Esophagus muscularis mucosa (tissue), 4 donors: ENCODE data around the gene SHTN1. TPM values are rescaled to one million over a fixed set of nuclear protein-coding genes. Genes with fewer than 3 reads are reported as not detected.

Experiments
- DNase-seq: peaks from one replicate; pipeline ENCODE4 v3.0.0-alpha.2; 2017; ENCODE audit errors: extremely low spot score
- H3K27ac ChIP-seq, 4 donors: fragments of 200-600 bp; sonication (generic); replicated peaks in 1 of 4; 1 replicate in 3 of 4; 2 replicates in 1 of 4; pipeline ENCODE4 v1.5.1; 2016 to 2019; ENCODE audit warnings: mild to moderate bottlenecking in 1 of 4
- H3K27me3 ChIP-seq, 4 donors: fragments of 200-600 bp; sonication (generic); one replicate each; pipeline versions ENCODE4 v1.5.1 to v1.6.0; 2016 to 2019
- H3K36me3 ChIP-seq, 4 donors: fragments of 200-600 bp; sonication (generic); one replicate each; pipeline ENCODE4 v1.5.1; 2016 to 2019
- H3K4me1 ChIP-seq, 4 donors: fragments of 200-600 bp; sonication (generic); one replicate each; pipeline ENCODE4 v1.5.1; 2016 to 2019
- H3K4me3 ChIP-seq, 4 donors: fragments of 200-600 bp; sonication (generic); 1 replicate in 2 of 4; 2 replicates in 2 of 4; pipeline ENCODE4 v1.5.1; 2016 to 2019; ENCODE audit warnings: mild to moderate bottlenecking in 4 of 4, moderate library complexity in 1 of 4
- H3K9me3 ChIP-seq, 4 donors: fragments of 200-600 bp; sonication (generic); 1 replicate in 3 of 4; 2 replicates in 1 of 4; pipeline ENCODE4 v1.5.1; 2016 to 2019
- CTCF ChIP-seq, 3 experiments: fragments of 200-600 bp in 2 of 3; fragments of 450-650 bp in 1 of 3; sonication (generic) in 2 of 3; IDR thresholded peaks; one replicate each; pipeline ENCODE4 v1.5.1; 2017 to 2019; ENCODE audit warnings: antibody characterized with exemption in 3 of 3, mild to moderate bottlenecking in 2 of 3, moderate library complexity in 1 of 3
- EP300 ChIP-seq: sonication (generic); formaldehyde crosslinking; IDR thresholded peaks from one replicate; pipeline ENCODE4 v1.6.1; 2017; ENCODE audit warnings: antibody characterized with exemption
- POLR2A ChIP-seq: fragments of 450-650 bp; IDR thresholded peaks from one replicate; pipeline ENCODE4 v1.6.1; 2017; ENCODE audit warnings: antibody characterized with exemption, moderate library complexity, mild to moderate bottlenecking, low read depth
- POLR2AphosphoS5 ChIP-seq, 2 donors: sonication (generic); formaldehyde crosslinking; IDR thresholded peaks; one replicate each; pipeline ENCODE4 v1.6.1; 2017; ENCODE audit warnings: antibody characterized with exemption in 2 of 2
- whole genome bisulfite sequencing: methylation state at CpG from one replicate; pipeline ENCODE4 v1.1.5; 2018; 5-methylcytosine and 5-hydroxymethylcytosine counted together
- intact Hi-C: fragments of 100-400 bp; cut with DNase I; formaldehyde crosslinking; loops from one replicate; pipeline ENCODE4 v1.15.1; 2023
- total RNA-seq, 4 donors: library from RNA; depleted of rRNA; stranded (reverse); fragments of >200 nt; gene quantifications; one replicate each; pipeline versions ENCODE4 v1.1.0 to v1.2.1, GENCODE V29; 2016

Gene SHTN1
- total RNA-seq, 4 donors from 2014 or later: 3.5 to 8.6 (median 6.1) TPM

- 78% methylated on average over 10 of the region's 10 CpGs for WGBS
- no peak overlapping the region for H3K27ac ChIP-seq
- no peaks in the 10 kb centered on the region for H3K9me3 ChIP-seq
- TF ChIP-seq CTCF (IDR thresholded peaks at IDR 0.05): no peak
- no peak for TF ChIP-seq EP300
- no peak for TF ChIP-seq POLR2AphosphoS5 (IDR thresholded peaks at IDR 0.05)
- TF ChIP-seq POLR2A: no peak
- H3K36me3 ChIP-seq: no peaks in the 10 kb centered on the region
- intact Hi-C loops: no loop called here
- no peak overlapping the region for H3K4me3 ChIP-seq
- DNase-seq: peak; percentile 86
- H3K4me1 ChIP-seq: no peaks in the 10 kb centered on the region
- H3K27me3 ChIP-seq: no peaks in the 10 kb centered on the region
Observed at GRCh38 chr10:116880716-116881482, 124.1 kb downstream of the SHTN1 start.

GRCh38 chr10:116879817-116880216, 125.2 kb downstream of the SHTN1 start:
- H3K4me3 ChIP-seq: no peak overlapping the region
- no peaks in the 10 kb centered on the region for H3K4me1 ChIP-seq
- peak; percentile 72 for DNase-seq
- H3K27me3 ChIP-seq: no peaks in the 10 kb centered on the region
- intact Hi-C loops: no loop called here
- H3K9me3 ChIP-seq: no peaks in the 10 kb centered on the region
- 75% methylated on average over 7 of the region's 7 CpGs for WGBS
- TF ChIP-seq EP300 (no peak), CTCF (IDR thresholded peaks at IDR 0.05) (no peak), POLR2A (no peak), POLR2AphosphoS5 (IDR thresholded peaks at IDR 0.05) (no peak)
- no peaks in the 10 kb centered on the region for H3K36me3 ChIP-seq
- H3K27ac ChIP-seq: no peak overlapping the region

- intact Hi-C loops: no loop called here
- no peaks in the 10 kb centered on the region for H3K4me1 ChIP-seq
- WGBS: 71% methylated on average over 2 of the region's 2 CpGs
- H3K9me3 ChIP-seq: no peaks in the 10 kb centered on the region
- no peak overlapping the region for H3K4me3 ChIP-seq
- no peak for DNase-seq
- TF ChIP-seq POLR2A: no peak
- no peak overlapping the region for H3K27ac ChIP-seq
- H3K36me3 ChIP-seq: no peaks in the 10 kb centered on the region
- H3K27me3 ChIP-seq: no peaks in the 10 kb centered on the region
Observed at GRCh38 chr10:116878123-116878522, 126.9 kb downstream of the SHTN1 start.

- Histone ChIP-seq H3K9me3 (no peaks in the 10 kb centered on the region), H3K4me3 (no peak overlapping the region), H3K27ac (no peak overlapping the region), H3K4me1 (no peaks in the 10 kb centered on the region), H3K36me3 (no peaks in the 10 kb centered on the region), H3K27me3 (no peaks in the 10 kb centered on the region)
- DNase-seq: peak; percentile 81
- intact Hi-C loops: no loop called here
- WGBS: 78% methylated on average over 3 of the region's 3 CpGs
- no peak for TF ChIP-seq POLR2AphosphoS5 (IDR thresholded peaks at IDR 0.05)
- no peak for TF ChIP-seq CTCF (IDR thresholded peaks at IDR 0.05)
- TF ChIP-seq EP300: no peak
- TF ChIP-seq POLR2A: no peak
Observed at GRCh38 chr10:116877391-116877790, 127.6 kb downstream of the SHTN1 start.

- intact Hi-C loops: no loop called here
- 100% methylated on average over 2 of the region's 2 CpGs for WGBS
- Histone ChIP-seq H3K9me3 (no peaks in the 10 kb centered on the region), H3K27me3 (no peaks in the 10 kb centered on the region), H3K4me3 (no peak overlapping the region), H3K4me1 (no peaks in the 10 kb centered on the region), H3K36me3 (no peaks in the 10 kb centered on the region), H3K27ac (no peak overlapping the region)
- DNase-seq: peak; percentile 37
- TF ChIP-seq CTCF (IDR thresholded peaks at IDR 0.05): no peak
- no peak for TF ChIP-seq EP300
- TF ChIP-seq POLR2A: no peak
- TF ChIP-seq POLR2AphosphoS5 (IDR thresholded peaks at IDR 0.05): no peak
Observed at GRCh38 chr10:116875897-116876296, 129.1 kb downstream of the SHTN1 start.
